HG03457 (cell line): Measurements from ENCODE around the gene RPTOR.
"Not testable (repeated sequence)": the region's sequence is repeated elsewhere in the genome, so short reads cannot be mapped to it uniquely, and the experiment has no call there.

ENCODE experiments used
- ATAC-seq: cut with Tn5 transposase; IDR thresholded peaks from one replicate; pipeline ENCODE4 v1.9.1; 2021; ENCODE audit warnings: moderate number of reproducible peaks; ENCODE audit not compliant: unreplicated experiment

Gene RPTOR

GRCh38 chr17:80612997-80613731, 68.5 kb downstream of the RPTOR start:
- ATAC-seq = no peak

GRCh38 chr17:80613732-80614071, 69.1 kb downstream of the RPTOR start:
- no peak for ATAC-seq

GRCh38 chr17:80614332-80615047, 69.9 kb downstream of the RPTOR start:
- no peak for ATAC-seq

- ATAC-seq = no peak
Measured at GRCh38 chr17:80615376-80615775, 70.7 kb downstream of the RPTOR start.

GRCh38 chr17:80616705-80617104, 72.1 kb downstream of the RPTOR start:
- ATAC-seq = no peak

GRCh38 chr17:80618304-80618703, 73.7 kb downstream of the RPTOR start:
- ATAC-seq = no peak

- no peak for ATAC-seq
Measured at GRCh38 chr17:80619535-80620235, 75.0 kb downstream of the RPTOR start.

GRCh38 chr17:80621335-80621996, 76.8 kb downstream of the RPTOR start:
- no peak for ATAC-seq

GRCh38 chr17:80621997-80622357, 77.3 kb downstream of the RPTOR start:
- ATAC-seq = no peak

- ATAC-seq = no peak
Measured at GRCh38 chr17:80624864-80625263, 80.2 kb downstream of the RPTOR start.

GRCh38 chr17:80625627-80626026, 81.0 kb downstream of the RPTOR start:
- ATAC-seq = no peak

- not testable (repeated sequence) for ATAC-seq
Measured at GRCh38 chr17:80628881-80629280, 84.2 kb downstream of the RPTOR start.

GRCh38 chr17:80629298-80630028, 84.8 kb downstream of the RPTOR start:
- ATAC-seq = no peak

- ATAC-seq = no peak
Measured at GRCh38 chr17:80630560-80631120, 86.0 kb downstream of the RPTOR start.

GRCh38 chr17:80631142-80632045, 86.8 kb downstream of the RPTOR start:
- ATAC-seq = no peak

GRCh38 chr17:80632046-80632581, 87.5 kb downstream of the RPTOR start:
- ATAC-seq = no peak

- no peak for ATAC-seq
Measured at GRCh38 chr17:80633207-80633606, 88.6 kb downstream of the RPTOR start.

GRCh38 chr17:80633994-80634566, 89.4 kb downstream of the RPTOR start:
- no peak for ATAC-seq
